ENCODE measurements around the gene FAR1.
A peak's percentile ranks its signal among the peaks of the same experiment; 100 is the strongest.
"Not testable (repeated sequence)": the region's sequence is repeated elsewhere in the genome, so short reads cannot be mapped to it uniquely, and the experiment has no call there.

FAR1 gene, protein sequence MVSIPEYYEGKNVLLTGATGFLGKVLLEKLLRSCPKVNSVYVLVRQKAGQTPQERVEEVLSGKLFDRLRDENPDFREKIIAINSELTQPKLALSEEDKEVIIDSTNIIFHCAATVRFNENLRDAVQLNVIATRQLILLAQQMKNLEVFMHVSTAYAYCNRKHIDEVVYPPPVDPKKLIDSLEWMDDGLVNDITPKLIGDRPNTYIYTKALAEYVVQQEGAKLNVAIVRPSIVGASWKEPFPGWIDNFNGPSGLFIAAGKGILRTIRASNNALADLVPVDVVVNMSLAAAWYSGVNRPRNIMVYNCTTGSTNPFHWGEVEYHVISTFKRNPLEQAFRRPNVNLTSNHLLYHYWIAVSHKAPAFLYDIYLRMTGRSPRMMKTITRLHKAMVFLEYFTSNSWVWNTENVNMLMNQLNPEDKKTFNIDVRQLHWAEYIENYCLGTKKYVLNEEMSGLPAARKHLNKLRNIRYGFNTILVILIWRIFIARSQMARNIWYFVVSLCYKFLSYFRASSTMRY

DNA sequence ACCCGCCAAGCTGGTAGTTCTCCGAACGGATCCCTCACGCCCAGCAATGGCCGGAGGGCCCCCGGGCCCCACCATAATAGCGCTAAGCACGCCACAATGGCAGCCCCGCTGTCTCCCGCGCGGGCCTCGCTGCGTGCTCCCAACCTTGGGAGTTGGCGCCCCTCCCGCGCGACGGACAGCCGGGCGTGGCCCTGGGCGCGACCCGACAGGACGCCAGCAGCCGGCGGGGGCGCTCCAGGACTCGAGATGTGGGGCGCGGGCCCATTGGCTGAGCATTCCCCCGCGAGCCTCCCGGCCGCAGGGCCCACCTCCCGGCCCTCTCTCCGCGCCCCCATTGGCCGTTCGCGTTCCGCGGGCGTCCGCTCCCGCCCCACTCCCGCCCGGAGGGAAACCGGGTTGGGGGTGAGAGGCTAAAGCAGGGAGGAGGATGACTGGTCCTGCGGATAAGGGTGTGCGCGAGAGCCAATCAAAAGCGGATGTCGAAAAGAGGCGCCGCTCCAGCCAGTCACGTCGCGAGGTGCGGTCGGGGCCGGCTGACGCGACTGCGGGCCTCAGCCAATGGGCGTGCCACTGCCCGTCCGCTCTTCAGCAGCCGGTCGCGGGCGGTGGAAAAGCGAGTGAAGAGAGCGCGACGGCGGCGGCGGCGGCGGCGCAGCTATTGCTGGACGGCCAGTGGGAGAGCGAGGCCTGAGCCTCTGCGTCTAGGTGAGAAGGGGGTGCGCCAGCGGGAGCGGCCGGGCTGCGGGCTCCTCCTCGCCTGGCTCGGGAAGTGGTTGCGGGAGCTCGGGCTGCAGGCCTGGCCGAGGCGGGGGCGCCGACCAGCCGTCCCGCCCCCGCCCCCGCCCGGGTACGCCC is at the start of gene FAR1:
Gene FAR1, plus strand, starts transcription at position 567 of the 855 bp plus-strand sequence. CDS start 26,098 bp downstream, outside the sequence.
- peak; percentile 90 to 94 for DNase-seq (ENCODE audit: low read depth in 1 of 2, low spot score in 1 of 2)

DNA sequence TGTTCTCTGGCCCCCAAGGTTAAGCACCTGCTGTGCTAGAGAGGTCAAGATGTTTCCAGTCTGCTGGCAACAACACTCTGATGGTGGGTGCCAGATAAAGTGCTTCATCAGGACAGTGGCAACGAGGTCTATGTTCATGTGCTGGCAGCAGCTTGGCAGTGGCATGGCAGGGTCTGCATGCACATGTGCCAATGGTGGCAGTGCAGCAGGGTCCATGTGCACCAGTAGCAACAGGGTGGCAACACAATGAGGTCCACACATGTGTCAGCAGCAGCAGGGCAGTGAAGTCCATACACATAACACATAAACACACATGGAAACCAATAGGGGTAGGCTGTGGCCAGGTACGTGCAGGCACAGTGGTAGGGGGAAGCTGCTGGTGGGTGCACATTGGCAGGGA is 48.4 kb upstream of the FAR1 start:
- DNase-seq (ENCODE audit: low read depth in 1 of 2, low spot score in 1 of 2), result no peak

DNA sequence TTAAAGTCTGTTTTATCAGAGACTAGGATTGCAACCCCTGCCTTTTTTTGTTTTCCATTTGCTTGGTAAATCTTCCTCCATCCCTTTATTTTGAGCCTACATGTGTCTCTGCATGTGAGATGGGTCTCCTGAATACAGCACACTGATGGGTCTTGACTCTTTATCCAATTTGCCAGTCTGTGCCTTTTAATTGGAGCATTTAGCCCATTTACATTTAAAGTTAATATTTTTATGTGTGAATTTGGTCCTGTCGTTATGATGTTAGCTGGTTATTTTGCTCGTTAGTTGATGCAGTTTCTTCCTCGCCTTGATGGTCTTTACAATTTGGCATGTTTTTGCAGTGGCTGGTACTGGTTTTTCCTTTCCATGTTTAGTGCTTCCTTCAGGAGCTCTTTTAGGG is 41.6 kb upstream of the FAR1 start:
- not testable (repeated sequence) for DNase-seq (ENCODE audit: low read depth in 1 of 2, low spot score in 1 of 2)

DNA sequence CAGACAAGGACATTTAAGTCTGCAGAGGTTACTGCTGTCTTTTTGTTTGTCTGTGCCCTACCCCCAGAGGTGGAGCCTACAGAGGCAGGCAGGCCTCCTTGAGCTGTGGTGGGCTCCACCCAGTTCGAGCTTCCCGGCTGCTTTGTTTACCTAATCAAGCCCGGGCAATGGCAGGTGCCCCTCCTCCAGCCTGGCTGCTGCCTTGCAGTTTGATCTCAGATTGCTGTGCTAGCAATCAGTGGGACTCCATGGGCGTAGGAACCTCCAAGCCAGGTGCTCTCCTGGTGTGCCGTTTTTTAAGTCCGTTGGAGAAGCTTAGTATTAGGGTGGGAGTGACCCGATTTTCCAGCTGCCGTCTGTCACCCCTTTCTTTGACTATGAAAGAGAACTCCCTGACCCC is 39.8 kb upstream of the FAR1 start:
- DNase-seq (ENCODE audit: low read depth in 1 of 2, low spot score in 1 of 2), result not testable (repeated sequence)

DNA sequence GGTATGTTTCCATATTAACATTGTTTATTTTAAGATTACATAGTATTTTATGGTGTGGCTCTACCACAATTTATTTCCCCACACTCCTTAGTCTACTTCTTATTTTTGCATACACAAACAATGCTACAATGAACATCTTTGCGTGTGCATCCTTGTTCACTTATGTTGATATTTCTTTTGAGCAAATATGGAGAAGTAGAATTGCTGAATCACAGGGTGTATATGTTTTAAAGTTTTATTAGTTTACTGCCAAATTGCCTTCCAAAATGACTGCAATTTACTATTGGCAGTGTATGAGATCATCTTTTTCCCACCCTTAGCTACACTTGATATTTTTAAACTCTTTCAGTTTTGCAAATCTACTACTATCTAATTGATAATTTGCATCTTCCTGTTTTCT is 38.7 kb upstream of the FAR1 start:
- DNase-seq (ENCODE audit: low read depth in 1 of 2, low spot score in 1 of 2), result no peak

DNA sequence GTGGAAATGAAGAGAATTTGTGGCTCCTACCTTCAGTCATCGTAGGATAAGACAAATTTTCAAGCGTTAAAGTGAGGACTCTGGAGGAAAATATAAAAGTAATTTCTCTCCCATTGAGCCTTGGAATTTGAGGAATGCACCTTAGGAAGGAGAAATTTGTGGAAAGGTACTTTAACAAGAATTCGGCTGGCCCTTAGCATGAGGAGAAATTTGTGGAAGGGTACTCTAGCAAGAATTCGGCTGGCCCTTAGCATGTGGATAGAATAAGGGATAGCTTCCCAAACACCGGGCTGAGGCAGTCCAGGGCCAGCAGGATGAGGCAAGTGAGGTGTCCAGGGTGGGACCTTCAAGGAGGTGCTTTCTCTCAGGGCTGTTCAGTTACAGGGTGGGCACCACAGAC is 33.2 kb upstream of the FAR1 start:
- DNase-seq (ENCODE audit: low read depth in 1 of 2, low spot score in 1 of 2), result no peak

DNA sequence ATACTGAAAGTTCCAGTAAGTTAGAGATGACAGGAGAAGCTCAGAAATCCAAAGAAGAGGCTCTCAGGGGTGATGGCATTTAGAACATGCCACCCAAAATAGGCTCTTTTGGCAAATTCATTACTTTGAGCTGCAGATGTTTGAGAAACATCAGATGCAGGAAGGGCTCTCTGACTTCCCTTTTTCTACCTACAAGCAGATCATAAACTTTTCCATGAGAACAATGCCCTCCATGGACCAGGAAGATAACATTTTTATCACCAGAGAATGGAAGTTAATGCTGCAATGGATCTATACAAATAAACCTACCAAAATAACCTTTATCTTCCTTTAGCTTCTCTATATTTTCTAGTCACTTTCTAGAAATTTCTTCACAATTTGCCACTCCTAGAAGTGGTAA is 32.7 kb upstream of the FAR1 start:
- no peak for DNase-seq (ENCODE audit: low read depth in 1 of 2, low spot score in 1 of 2)

DNA sequence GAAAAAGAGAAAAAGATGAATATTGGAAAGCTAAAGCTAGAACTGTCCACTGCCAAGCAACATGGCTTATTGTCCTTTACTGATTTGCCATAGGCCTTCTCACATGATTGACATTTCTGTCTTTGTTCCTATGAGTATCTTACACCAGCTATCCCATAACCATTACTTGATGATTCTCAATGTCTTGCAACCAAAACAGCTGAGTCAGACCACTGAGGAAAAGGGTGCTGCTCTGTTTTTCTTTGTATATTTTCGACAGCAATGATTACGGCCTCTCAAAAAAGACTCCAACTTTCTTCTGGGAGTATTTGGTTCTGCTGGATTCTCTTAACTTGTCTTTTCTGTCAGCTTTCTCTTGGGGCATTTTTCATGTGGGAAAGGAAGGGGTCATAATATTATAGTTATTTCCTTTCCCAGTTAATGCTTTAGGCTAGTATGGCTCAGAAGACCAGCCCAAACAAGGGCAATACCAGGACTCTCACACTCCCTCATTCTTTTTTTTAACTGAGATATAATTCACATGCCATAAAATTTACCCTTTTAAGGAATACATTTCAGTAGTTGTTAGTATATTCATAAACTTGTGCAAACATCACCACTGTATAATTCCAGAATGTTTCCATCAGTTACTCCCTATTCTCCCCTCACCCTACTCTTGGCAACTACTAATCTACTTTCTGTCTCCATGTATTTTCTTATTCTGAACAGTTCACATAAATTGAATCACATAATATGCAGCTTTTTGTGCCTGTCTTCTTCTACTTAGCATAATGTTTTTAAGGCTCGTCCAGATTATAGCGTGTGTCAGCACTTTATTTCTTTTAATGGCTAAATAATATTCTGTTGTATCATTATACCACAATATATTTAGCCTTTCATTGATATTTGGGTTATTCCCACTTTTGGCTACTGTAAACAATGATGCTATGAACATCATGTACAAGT is 31.1 kb upstream of the FAR1 start:
- DNase-seq (ENCODE audit: low read depth in 1 of 2, low spot score in 1 of 2), result no peak

DNA sequence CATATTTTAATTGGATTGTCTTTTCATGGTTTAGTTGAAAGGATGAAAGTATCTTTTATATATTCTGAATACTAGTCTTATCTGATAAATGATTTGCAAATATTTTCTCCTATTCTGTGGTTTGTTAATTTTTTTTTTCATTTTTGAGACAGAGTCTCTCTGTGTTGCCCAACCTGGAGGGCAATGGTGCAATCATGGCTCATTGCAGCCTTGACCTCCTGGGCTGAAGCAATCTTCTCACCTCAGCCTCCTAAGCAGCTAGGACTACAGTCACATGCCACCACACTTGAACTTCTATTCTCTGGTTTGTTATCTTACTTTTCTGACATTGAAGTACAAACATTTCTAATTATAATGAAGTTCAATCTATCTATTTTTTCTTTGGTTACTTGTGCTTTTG is 30.0 kb upstream of the FAR1 start:
- no peak for DNase-seq (ENCODE audit: low read depth in 1 of 2, low spot score in 1 of 2)

DNA sequence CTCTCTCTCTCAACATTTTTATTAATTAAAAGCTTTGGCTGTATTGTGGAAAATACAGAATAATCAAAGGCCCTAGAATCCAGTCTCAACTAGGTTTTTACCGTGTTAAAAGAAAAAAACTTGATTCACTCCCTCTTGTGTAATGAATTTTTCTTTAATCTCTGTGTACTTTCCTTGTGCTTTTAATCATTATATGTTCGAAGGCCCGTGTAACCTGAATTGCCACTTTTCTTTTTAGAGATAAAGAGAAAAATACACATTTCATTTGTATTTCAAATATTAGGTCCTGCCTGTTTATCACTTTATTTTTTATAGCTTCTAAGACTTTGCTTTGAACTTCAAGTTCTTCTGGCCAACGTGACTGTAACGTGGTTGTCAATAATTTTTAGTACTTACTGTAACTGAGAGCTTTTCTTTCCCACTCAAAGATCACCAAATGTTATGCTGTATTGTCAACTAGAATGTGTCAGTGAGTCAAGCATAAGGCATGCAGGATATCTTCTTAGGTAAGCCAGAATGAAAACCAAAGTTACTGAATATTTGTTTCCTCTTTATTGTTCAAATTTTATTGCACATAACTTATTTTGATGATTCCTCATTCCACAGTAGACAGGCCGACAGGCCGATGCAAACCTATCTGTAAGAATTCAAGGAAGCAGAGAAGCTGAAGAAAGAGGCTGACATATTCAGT is 23.3 kb upstream of the FAR1 start:
- DNase-seq (ENCODE audit: low read depth in 1 of 2, low spot score in 1 of 2), result no peak

DNA sequence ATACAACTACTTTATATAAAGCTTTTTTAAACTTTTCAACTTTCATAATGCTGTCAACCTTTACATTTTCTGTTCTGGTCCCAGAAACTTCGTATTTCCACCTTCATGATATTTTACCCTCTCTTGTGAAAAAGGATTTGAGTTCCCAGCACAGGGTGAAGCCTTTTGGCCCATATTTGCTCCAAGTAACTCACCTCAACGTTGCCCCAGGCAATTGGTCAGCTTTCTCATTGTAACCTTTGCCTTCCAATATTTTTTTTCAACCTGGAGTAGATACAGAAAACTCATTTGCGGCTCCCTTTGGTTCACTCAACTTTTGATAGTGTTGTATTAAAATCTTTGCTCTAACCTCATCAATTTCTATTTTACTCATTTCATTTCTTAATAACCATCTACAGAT is 21.1 kb upstream of the FAR1 start:
- DNase-seq (ENCODE audit: low read depth in 1 of 2, low spot score in 1 of 2), result no peak

DNA sequence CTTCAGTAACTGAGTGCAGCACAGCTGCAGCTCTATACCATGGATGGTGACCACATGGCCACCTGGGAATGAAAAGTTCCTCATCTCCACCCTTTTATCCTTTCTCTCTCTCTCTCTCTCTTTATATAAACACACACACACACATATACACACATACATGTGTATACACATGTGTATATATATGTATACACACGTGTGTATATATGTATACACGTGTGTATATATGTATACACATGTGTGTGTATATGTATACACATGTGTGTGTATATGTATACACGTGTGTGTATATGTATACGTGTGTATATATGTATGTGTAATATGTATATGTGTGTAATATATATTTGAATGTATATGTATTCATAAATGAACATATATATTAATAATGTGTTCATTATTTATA is 18.8 kb upstream of the FAR1 start:
- DNase-seq (ENCODE audit: low read depth in 1 of 2, low spot score in 1 of 2), result no peak

DNA sequence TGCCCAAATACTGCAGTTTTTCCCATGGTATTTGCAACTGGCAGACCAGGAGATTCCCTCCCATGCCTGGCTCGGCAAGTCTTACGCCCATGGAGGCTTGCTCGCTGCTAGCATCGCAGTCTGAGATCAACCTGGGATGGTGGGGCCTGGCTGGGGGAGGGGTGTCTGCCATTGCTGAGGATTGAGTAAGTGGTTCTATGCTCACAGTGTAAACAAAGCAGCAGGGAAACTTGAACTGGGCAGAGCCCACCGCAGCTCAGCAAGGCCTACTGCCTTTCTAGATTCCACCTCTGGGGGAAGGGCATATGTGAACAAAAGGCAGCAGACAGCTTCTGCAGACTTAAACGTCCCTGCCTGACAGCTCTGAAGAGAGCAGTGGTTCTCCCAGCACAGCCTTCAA is 17.0 kb upstream of the FAR1 start:
- DNase-seq (ENCODE audit: low read depth in 1 of 2, low spot score in 1 of 2), result not testable (repeated sequence)

DNA sequence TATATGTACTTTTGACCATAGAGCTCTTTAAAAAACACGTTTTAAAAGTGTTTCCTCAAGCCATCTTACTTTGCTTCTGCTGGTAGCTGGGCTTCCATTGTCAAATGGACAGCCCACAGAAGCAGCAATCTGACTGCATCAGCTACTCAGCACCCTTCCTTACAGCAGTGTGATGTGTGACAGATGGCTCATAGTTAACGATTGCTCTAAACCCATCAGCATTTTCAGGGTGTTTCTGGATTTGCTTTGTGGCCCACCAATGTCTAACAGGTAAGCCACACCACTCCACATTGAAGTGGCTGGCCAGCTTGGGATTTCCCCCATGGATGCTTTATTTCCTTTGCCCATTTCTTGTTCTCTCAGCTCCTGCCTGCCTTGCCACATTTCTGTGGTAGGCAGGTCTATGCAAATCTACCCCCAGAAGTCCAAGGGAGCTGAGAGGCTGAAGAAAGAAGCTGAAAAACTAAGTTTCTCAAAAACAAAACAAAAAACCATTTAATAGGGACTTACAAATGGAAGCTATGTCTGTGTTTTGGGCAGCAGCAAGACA is 7.3 kb upstream of the FAR1 start:
- DNase-seq (ENCODE audit: low read depth in 1 of 2, low spot score in 1 of 2), result no peak

DNA sequence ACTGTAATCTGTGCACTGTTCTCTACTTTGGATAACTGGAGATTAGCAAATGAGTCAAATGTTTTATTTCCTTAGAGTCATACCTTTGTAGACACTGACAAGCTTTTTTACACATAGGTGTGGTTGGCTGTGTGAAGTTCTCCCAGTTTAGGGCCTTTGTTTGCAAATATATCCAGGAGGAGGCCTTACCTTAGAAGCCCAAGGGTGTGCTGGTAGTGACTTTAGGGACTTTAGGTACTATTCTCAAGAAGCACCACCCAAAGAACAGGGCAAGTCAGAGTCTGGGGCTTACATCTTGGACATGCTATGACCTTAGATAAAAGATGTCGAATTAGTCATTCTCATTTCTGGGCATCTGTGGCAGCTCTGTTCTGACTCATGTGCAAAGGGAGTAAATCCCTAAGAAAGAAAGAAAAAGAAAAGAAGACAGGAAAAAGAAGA is 4.8 kb upstream of the FAR1 start:
- no peak for DNase-seq (ENCODE audit: low read depth in 1 of 2, low spot score in 1 of 2)

DNA sequence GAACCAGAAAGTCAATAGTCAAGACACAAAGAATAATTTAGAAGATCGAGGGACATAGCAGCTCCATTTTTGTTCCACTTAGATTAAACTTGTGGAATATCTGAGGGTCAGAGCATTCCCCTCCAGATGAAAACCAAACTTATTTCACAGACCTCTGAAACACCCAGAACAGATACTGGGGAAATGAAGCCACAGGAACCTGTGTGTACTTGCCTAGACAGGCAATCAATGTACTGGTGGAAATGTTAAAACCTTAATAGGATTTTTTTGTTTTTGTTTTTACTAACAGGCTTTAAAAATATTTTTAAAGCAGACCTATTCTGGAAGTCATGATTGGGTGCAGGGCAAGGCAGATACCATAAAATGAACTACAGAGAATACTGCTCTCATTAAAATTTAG is 4.1 kb upstream of the FAR1 start:
- no peak for DNase-seq (ENCODE audit: low read depth in 1 of 2, low spot score in 1 of 2)

DNA sequence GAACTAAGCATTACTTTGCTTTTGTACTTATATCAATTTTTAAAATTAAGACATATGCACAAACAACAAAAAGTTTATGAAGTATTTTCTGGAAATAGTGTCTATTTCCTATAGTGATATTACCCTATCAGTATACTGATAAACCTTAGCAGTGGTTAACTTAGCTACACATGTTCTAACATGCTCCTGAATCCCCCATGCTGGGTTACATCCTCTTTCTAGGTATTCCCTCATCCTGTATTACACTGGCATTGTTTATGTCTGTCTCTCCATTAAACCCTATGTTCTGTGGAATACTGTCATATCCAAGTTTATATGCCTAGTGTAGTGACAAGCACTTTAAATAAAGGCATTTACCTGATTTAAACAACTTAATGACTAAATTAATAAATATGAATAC is 1.8 kb upstream of the FAR1 start:
- DNase-seq (ENCODE audit: low read depth in 1 of 2, low spot score in 1 of 2), result no peak

DNA sequence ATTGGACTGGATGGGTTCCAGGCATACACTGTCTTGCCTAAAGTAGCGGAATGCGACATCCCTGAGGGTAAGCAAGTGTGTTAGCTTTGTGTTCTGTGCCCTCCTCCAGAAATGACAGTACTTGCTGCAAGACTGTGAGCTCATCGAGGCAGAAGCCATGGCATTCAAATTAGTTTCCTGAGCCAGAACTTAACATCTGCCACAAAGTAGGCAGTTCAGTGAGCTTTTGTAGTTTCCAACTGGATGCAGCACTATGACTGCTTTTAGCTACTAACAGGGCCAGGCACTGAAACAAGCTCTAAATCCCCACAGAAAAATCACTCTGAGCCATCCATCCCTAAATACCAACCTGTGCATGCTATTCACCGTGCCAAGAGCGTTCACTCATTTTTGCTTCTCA is 1.2 kb upstream of the FAR1 start:
- no peak for DNase-seq (ENCODE audit: low read depth in 1 of 2, low spot score in 1 of 2)

DNA sequence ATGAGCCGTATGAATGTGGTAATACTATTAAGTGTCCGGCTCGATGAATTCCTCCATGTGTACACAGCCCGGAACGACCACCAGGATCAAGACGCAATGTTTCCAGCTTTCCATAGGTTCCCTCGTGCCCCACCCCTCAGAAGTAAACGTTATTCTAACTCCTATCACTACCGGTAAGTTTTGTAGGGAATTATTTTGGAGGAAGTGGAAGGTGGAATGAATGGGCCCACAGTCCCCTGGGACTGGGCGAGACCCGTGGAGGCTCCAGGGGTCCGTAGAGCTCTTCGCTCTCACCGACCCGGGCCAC is 720 bp upstream of the FAR1 start:
- no peak for DNase-seq (ENCODE audit: low read depth in 1 of 2, low spot score in 1 of 2)

DNA sequence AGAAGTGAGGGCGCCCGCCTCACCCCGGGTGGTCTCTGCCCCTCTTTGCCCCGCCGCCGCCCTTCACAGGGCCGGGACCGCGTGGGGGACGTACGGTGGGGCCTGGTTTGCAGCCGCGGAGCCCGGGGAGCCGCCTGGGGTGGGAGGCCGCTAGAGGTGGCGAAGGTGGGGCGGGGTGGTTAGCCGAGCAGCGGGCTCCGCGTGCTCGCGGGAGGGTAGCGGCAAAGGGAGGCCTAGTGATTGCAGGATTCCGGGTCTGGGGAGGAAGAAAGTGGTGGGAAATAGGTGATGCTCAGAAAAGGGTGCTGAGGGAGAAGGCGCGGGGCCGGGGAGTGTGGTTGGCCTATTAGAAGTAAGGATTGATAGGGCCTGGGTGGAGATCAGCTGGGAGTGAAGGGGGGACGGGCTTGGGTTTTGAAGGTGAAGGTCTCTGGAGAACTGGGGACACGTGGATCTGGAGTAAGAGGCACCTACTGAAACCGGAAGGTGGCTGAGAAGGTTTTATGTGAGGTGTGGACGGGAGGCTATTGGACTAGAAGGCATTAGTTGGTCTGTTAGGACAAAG is 571 bp downstream of the FAR1 start:
- peak; percentile 17 to 41 for DNase-seq (ENCODE audit: low read depth in 1 of 2, low spot score in 1 of 2)
